Measurements from ENCODE around the gene HOXB3.

HOXB3 gene

DNA sequence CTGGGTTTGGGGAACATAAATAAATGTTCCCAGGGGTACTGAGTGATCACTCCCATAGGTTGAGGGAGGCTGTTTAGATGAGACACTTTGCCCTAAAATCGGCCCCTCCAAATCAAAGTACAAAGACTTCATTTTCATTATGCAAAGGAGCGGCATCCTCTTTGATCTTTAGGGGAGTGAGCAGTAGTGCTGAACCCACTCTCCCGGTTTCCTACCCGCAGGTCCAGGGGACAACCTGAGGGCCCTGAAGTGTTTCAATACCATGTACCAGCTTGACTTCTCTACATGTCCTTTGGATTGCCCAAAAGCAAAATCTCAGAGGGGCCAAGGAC, 11.1 kb upstream of the HOXB3 start:
- no peak for ATAC-seq

DNA sequence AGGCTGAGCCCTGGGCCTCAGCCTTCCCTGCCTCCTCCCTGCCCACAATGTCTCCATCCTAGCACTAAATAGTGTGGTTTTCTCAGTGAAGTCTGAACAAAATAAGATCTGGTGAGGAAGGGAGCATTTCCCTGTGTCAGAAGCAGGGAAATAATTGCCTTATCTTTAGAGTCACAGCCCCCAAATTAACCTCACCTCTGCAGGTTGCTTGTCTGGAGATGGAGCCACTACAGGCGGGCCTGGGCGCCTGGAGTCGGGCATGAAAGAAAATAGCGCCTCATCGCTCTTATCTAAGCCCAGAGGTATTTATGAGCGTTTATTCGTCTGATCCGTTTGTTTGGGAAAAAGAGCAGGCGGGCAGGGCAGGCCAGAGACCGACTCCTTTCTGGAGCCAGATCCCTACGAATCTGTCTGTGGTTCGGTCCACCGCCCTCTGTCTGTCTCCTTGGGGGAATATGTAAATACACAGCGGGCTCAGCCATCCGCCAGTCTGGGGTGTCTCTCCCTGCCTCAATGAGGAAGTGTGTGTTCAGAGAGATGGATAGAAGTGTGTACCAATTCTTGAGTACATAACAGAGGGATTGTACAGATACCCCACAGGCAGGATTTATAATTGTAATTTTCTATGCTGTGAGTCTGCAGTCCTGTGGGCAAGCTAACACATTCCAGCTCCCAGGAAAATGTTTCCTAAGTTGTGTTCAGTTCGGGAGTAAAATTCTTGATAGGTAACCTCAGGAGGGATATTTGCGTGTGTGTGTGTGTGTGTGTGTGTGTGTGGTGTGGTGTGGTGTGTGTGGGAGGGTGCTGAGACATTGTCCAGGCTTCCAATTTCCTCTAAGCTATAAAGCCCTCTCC, 10.4 kb upstream of the HOXB3 start:
- ATAC-seq, result no peak
- TF ChIP-seq BACH2 (CRISPR knock-in tag; IDR thresholded peaks at IDR 0.05; ENCODE audit: borderline replicate concordance), result no peak
- no peak for TF ChIP-seq ZNF70 (CRISPR knock-in tag; IDR thresholded peaks at IDR 0.05)
- TF ChIP-seq, protein P1, sequence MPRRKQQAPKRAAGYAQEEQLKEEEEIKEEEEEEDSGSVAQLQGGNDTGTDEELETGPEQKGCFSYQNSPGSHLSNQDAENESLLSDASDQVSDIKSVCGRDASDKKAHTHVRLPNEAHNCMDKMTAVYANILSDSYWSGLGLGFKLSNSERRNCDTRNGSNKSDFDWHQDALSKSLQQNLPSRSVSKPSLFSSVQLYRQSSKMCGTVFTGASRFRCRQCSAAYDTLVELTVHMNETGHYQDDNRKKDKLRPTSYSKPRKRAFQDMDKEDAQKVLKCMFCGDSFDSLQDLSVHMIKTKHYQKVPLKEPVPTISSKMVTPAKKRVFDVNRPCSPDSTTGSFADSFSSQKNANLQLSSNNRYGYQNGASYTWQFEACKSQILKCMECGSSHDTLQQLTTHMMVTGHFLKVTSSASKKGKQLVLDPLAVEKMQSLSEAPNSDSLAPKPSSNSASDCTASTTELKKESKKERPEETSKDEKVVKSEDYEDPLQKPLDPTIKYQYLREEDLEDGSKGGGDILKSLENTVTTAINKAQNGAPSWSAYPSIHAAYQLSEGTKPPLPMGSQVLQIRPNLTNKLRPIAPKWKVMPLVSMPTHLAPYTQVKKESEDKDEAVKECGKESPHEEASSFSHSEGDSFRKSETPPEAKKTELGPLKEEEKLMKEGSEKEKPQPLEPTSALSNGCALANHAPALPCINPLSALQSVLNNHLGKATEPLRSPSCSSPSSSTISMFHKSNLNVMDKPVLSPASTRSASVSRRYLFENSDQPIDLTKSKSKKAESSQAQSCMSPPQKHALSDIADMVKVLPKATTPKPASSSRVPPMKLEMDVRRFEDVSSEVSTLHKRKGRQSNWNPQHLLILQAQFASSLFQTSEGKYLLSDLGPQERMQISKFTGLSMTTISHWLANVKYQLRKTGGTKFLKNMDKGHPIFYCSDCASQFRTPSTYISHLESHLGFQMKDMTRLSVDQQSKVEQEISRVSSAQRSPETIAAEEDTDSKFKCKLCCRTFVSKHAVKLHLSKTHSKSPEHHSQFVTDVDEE (CRISPR knock-in tag; IDR thresholded peaks at IDR 0.05), result no peak
- no peak for TF ChIP-seq GLIS3 (CRISPR knock-in tag; IDR thresholded peaks at IDR 0.05)
- TF ChIP-seq TCF4 (CRISPR knock-in tag; IDR thresholded peaks at IDR 0.05; ENCODE audit: borderline replicate concordance), result no peak
- no peak for TF ChIP-seq SNAI2 (CRISPR knock-in tag; IDR thresholded peaks at IDR 0.05)
- TF ChIP-seq ZNF8 (CRISPR knock-in tag; IDR thresholded peaks at IDR 0.05), result no peak
- TF ChIP-seq, protein P2, sequence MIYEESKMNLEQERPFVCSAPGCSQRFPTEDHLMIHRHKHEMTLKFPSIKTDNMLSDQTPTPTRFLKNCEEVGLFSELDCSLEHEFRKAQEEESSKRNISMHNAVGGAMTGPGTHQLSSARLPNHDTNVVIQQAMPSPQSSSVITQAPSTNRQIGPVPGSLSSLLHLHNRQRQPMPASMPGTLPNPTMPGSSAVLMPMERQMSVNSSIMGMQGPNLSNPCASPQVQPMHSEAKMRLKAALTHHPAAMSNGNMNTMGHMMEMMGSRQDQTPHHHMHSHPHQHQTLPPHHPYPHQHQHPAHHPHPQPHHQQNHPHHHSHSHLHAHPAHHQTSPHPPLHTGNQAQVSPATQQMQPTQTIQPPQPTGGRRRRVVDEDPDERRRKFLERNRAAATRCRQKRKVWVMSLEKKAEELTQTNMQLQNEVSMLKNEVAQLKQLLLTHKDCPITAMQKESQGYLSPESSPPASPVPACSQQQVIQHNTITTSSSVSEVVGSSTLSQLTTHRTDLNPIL (CRISPR knock-in tag; IDR thresholded peaks at IDR 0.05; ENCODE audit: low read depth), result no peak
- TF ChIP-seq CSDC2 (CRISPR knock-in tag; IDR thresholded peaks at IDR 0.05), result no peak
- no peak for TF ChIP-seq ZFP3 (CRISPR knock-in tag; IDR thresholded peaks at IDR 0.05)
- no peak for TF ChIP-seq PPARA (CRISPR knock-in tag; IDR thresholded peaks at IDR 0.05; ENCODE audit: borderline replicate concordance)
- no peak for TF ChIP-seq OSR1 (CRISPR knock-in tag; IDR thresholded peaks at IDR 0.05)
- TF ChIP-seq ZC3H10 (CRISPR knock-in tag; IDR thresholded peaks at IDR 0.05), result no peak
- TF ChIP-seq TOX (CRISPR knock-in tag; IDR thresholded peaks at IDR 0.05; ENCODE audit: borderline replicate concordance), result no peak
- TF ChIP-seq, protein P3, sequence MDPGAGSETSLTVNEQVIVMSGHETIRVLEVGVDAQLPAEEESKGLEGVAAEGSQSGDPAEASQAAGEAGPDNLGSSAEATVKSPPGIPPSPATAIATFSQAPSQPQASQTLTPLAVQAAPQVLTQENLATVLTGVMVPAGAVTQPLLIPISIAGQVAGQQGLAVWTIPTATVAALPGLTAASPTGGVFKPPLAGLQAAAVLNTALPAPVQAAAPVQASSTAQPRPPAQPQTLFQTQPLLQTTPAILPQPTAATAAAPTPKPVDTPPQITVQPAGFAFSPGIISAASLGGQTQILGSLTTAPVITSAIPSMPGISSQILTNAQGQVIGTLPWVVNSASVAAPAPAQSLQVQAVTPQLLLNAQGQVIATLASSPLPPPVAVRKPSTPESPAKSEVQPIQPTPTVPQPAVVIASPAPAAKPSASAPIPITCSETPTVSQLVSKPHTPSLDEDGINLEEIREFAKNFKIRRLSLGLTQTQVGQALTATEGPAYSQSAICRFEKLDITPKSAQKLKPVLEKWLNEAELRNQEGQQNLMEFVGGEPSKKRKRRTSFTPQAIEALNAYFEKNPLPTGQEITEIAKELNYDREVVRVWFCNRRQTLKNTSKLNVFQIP (CRISPR knock-in tag; IDR thresholded peaks at IDR 0.05; ENCODE audit: borderline replicate concordance, low read depth), result no peak
- TF ChIP-seq, protein P4, sequence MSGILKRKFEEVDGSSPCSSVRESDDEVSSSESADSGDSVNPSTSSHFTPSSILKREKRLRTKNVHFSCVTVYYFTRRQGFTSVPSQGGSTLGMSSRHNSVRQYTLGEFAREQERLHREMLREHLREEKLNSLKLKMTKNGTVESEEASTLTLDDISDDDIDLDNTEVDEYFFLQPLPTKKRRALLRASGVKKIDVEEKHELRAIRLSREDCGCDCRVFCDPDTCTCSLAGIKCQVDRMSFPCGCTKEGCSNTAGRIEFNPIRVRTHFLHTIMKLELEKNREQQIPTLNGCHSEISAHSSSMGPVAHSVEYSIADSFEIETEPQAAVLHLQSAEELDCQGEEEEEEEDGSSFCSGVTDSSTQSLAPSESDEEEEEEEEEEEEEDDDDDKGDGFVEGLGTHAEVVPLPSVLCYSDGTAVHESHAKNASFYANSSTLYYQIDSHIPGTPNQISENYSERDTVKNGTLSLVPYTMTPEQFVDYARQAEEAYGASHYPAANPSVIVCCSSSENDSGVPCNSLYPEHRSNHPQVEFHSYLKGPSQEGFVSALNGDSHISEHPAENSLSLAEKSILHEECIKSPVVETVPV (CRISPR knock-in tag; IDR thresholded peaks at IDR 0.05), result no peak
- TF ChIP-seq ISL1 (CRISPR knock-in tag; IDR thresholded peaks at IDR 0.05), result no peak
- no peak for TF ChIP-seq ZFP30 (CRISPR knock-in tag; IDR thresholded peaks at IDR 0.05)
- TF ChIP-seq, protein P5, sequence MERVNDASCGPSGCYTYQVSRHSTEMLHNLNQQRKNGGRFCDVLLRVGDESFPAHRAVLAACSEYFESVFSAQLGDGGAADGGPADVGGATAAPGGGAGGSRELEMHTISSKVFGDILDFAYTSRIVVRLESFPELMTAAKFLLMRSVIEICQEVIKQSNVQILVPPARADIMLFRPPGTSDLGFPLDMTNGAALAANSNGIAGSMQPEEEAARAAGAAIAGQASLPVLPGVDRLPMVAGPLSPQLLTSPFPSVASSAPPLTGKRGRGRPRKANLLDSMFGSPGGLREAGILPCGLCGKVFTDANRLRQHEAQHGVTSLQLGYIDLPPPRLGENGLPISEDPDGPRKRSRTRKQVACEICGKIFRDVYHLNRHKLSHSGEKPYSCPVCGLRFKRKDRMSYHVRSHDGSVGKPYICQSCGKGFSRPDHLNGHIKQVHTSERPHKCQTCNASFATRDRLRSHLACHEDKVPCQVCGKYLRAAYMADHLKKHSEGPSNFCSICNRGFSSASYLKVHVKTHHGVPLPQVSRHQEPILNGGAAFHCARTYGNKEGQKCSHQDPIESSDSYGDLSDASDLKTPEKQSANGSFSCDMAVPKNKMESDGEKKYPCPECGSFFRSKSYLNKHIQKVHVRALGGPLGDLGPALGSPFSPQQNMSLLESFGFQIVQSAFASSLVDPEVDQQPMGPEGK (CRISPR knock-in tag; IDR thresholded peaks at IDR 0.05; ENCODE audit: borderline replicate concordance), result no peak

More for the DNA sequence above, 11.1 kb upstream of the HOXB3 start:
- TF ChIP-seq TOX (CRISPR knock-in tag; IDR thresholded peaks at IDR 0.05; ENCODE audit: borderline replicate concordance) (no peak), BACH2 (CRISPR knock-in tag; IDR thresholded peaks at IDR 0.05; ENCODE audit: borderline replicate concordance) (no peak), ZNF70 (CRISPR knock-in tag; IDR thresholded peaks at IDR 0.05) (no peak)

DNA sequence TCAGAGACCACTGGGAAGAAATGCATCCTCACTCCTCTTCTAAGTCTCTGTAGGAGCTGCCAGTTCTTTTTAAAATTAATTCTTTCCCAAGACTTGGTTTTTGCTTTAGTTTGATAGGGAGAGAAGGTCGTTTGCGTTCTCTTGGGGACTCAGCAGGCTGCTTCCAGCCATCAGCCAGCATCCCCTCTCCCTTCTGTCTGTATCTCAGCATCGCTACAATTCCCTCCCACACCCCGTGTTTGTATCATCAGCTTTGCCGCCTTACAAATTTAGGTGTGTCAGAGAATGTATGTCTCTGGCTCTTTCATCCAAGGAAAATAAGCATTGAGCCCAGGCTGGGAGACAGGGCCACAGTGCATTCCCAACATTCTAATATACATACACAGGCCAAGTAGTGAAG, 9.3 kb upstream of the HOXB3 start:
- no peak for ATAC-seq
- TF ChIP-seq ZFP30 (CRISPR knock-in tag; IDR thresholded peaks at IDR 0.05) (no peak), TCF4 (CRISPR knock-in tag; IDR thresholded peaks at IDR 0.05; ENCODE audit: borderline replicate concordance) (no peak)
- TF ChIP-seq, protein P3 (CRISPR knock-in tag; IDR thresholded peaks at IDR 0.05; ENCODE audit: borderline replicate concordance, low read depth), result no peak
- TF ChIP-seq, protein P1 (CRISPR knock-in tag; IDR thresholded peaks at IDR 0.05), result no peak

Measured in SK-N-SH treated with all-trans-retinoic acid at 6 μM for 48 hours (cell line).